ENCODE data around the gene SCAF1.
A peak's percentile ranks its signal among the peaks of the same experiment; 100 is the strongest.

SCAF1 gene

GRCh38 chr19:49689133-49690078, 47.4 kb downstream of the SCAF1 start, which contains the start of gene ADM5:
Gene ADM5, plus strand, starts transcription at chr19:49689594. Its CDS starts 244 bp downstream, at chr19:49689838.
- intact Hi-C loops (cut with DNase I), result no loop called here

GRCh38 chr19:49690079-49690655, 48.2 kb downstream of the SCAF1 start:
- peak in 2 of 42 donors; percentile 18 to 26 for DNase-seq
- intact Hi-C loops (cut with DNase I), result no loop called here

More at GRCh38 chr19:49689133-49690078, 47.4 kb downstream of the SCAF1 start, which contains the start of gene ADM5:
- peak; percentile 41 to 86 (median 72) for DNase-seq

GRCh38 chr19:49690656-49691242, 48.7 kb downstream of the SCAF1 start, which contains the start of gene CPT1C:
Gene CPT1C, plus strand, starts transcription at chr19:49691116. Its CDS starts 1,137 bp downstream, at chr19:49692253.
- intact Hi-C loops (cut with DNase I), result no loop called here
- DNase-seq, result peak; percentile 79 to 97 (median 92)

GRCh38 chr19:49691243-49692146, 49.5 kb downstream of the SCAF1 start:
- DNase-seq, result peak; percentile 73 to 93 (median 83)
- intact Hi-C loops (cut with DNase I), result no loop called here

GRCh38 chr19:49692147-49692506, 50.1 kb downstream of the SCAF1 start:
- peak; percentile 35 to 83 (median 70) for DNase-seq
- intact Hi-C loops (cut with DNase I), result no loop called here

- DNase-seq, result no peak
These were observed 54.1 kb downstream of the SCAF1 start for GRCh38 chr19:49696115-49696514.

GRCh38 chr19:49696865-49697264, 54.9 kb downstream of the SCAF1 start:
- intact Hi-C loops (cut with DNase I), result no loop called here

More at GRCh38 chr19:49696115-49696514, 54.1 kb downstream of the SCAF1 start:
- intact Hi-C loops (cut with DNase I), result no loop called here

GRCh38 chr19:49699364-49699763, 57.4 kb downstream of the SCAF1 start:
- no peak for DNase-seq
- intact Hi-C loops (cut with DNase I), result no loop called here

More at GRCh38 chr19:49696865-49697264, 54.9 kb downstream of the SCAF1 start:
- no peak for DNase-seq

GRCh38 chr19:49700563-49700962, 58.6 kb downstream of the SCAF1 start:
- intact Hi-C loops (cut with DNase I), result no loop called here

GRCh38 chr19:49701271-49701786, 59.3 kb downstream of the SCAF1 start:
- intact Hi-C loops (cut with DNase I), result no loop called here
- DNase-seq, result no peak

More at GRCh38 chr19:49700563-49700962, 58.6 kb downstream of the SCAF1 start:
- no peak for DNase-seq

GRCh38 chr19:49704888-49705642, 63.1 kb downstream of the SCAF1 start:
- intact Hi-C loops (cut with DNase I), result no loop called here
- DNase-seq, result no peak

- DNase-seq, result no peak
- intact Hi-C loops (cut with DNase I), result no loop called here
These were observed 63.9 kb downstream of the SCAF1 start for GRCh38 chr19:49705919-49706318.

Measured in head of caudate nucleus (tissue), 42 donors.